Fibroblast of lung (primary cell): ENCODE data around the gene IGSF9B. TPM values are rescaled to one million over a fixed set of nuclear protein-coding genes. Genes with fewer than 3 reads are reported as not detected.

Experiments used
- DNase-seq, 2 donors: peaks; one replicate each; pipeline versions ENCODE4 v3.0.0 to v3.0.0-alpha.2; 2010; ENCODE audit warnings: low read depth in 2 of 2
- H2AFZ ChIP-seq: 2 replicates; pipeline ENCODE4 v1.5.1; 2012; ENCODE audit warnings: low read length, control low read depth, inconsistent platforms
- H3K27ac ChIP-seq: 2 replicates; pipeline ENCODE4 v1.5.1; 2011; ENCODE audit warnings: low read length, control low read depth; ENCODE audit not compliant: insufficient read depth
- H3K27me3 ChIP-seq: 2 replicates; pipeline ENCODE4 v1.5.1; 2011; ENCODE audit warnings: mild to moderate bottlenecking, low read length; ENCODE audit not compliant: control insufficient read depth, insufficient read depth
- H3K36me3 ChIP-seq: 2 replicates; pipeline ENCODE4 v1.5.1; 2011; ENCODE audit warnings: low read length; ENCODE audit not compliant: control insufficient read depth, insufficient read depth
- H3K4me1 ChIP-seq: 2 replicates; pipeline ENCODE4 v1.5.1; 2011; ENCODE audit warnings: low read length; ENCODE audit not compliant: control insufficient read depth, insufficient read depth; ENCODE audit errors: extremely low read depth
- H3K4me2 ChIP-seq: 2 replicates; pipeline ENCODE4 v1.5.1; 2011; ENCODE audit warnings: low read length, control low read depth; ENCODE audit not compliant: insufficient read depth; ENCODE audit errors: extremely low read depth
- H3K4me3 ChIP-seq, 4 experiments: fragments of 200-600 bp in 1 of 4; sonication (generic) in 1 of 4; replicated peaks in 1 of 4; 2 replicates each; pipeline ENCODE4 v1.5.1; 2011 to 2016; ENCODE audit warnings: low read length in 4 of 4, low read depth in 3 of 4, mild to moderate bottlenecking in 3 of 4, control low read depth in 2 of 4, inconsistent platforms in 1 of 4, mixed read lengths in 1 of 4; ENCODE audit not compliant: insufficient read depth in 1 of 4; ENCODE audit errors: control extremely low read depth in 1 of 4
- H3K79me2 ChIP-seq: 2 replicates; pipeline ENCODE4 v1.5.1; 2012; ENCODE audit warnings: mild to moderate bottlenecking, low read length, inconsistent platforms; ENCODE audit not compliant: control insufficient read depth, insufficient read depth
- H3K9ac ChIP-seq: 2 replicates; pipeline ENCODE4 v1.5.1; 2011; ENCODE audit warnings: mild to moderate bottlenecking, low read length, control low read depth; ENCODE audit not compliant: insufficient read depth
- H3K9me3 ChIP-seq: 2 replicates; pipeline ENCODE4 v1.5.1; 2012; ENCODE audit warnings: low read depth, low read length; ENCODE audit not compliant: control insufficient read depth, insufficient read depth
- H4K20me1 ChIP-seq: 2 replicates; pipeline ENCODE4 v1.5.1; 2011; ENCODE audit warnings: low read length; ENCODE audit not compliant: control insufficient read depth, insufficient read depth; ENCODE audit errors: extremely low read depth
- CTCF ChIP-seq, 2 donors: IDR thresholded peaks in 1 of 2; conservative IDR thresholded peaks in 1 of 2; 1 replicate in 1 of 2; 2 replicates in 1 of 2; pipeline ENCODE4 v1.5.1; 2011 to 2012; ENCODE audit warnings: low read length in 2 of 2, control low read depth in 1 of 2, inconsistent platforms in 1 of 2, low read depth in 1 of 2, mild to moderate bottlenecking in 1 of 2
- EZH2 ChIP-seq: IDR thresholded peaks from 2 replicates; pipeline ENCODE4 v1.5.1; 2012; ENCODE audit warnings: low read length, control low read depth, mild to moderate bottlenecking; ENCODE audit errors: missing control alignments
- polyA plus RNA-seq, 2 donors: library from polyadenylated mRNA; depleted of rRNA in 1 of 2; stranded (reverse) in 1 of 2; unstranded in 1 of 2; fragments of >200 nt; gene quantifications; 2 replicates each; pipeline ENCODE4 v1.2.1, GENCODE V29; 2011 to 2012; ENCODE audit warnings: missing spikeins in 1 of 2
- total RNA-seq: library from RNA; depleted of rRNA; stranded (reverse); fragments of >200 nt; gene quantifications from 2 replicates; pipeline ENCODE4 v1.2.1, GENCODE V29; 2014

IGSF9B gene
- total and polyA plus RNA-seq, 2 donors (not counting 1 experiment from before 2014, with no cell fraction given) = under 0.01 TPM; not detected in 1

GRCh38 chr11:133911171-133911570 lies 45.6 kb downstream of the IGSF9B start:
- H3K4me3 ChIP-seq = no peak overlapping the region
- no peak overlapping the region for H3K27ac ChIP-seq
- no peaks in the 10 kb centered on the region for H3K79me2 ChIP-seq
- H3K9me3 ChIP-seq = no peaks in the 10 kb centered on the region
- no peaks in the 10 kb centered on the region for H3K4me1 ChIP-seq
- no peak for TF ChIP-seq EZH2
- no peak for TF ChIP-seq CTCF (conservative IDR thresholded peaks at IDR 0.05 in 1 of 2, IDR thresholded peaks at IDR 0.05 in 1 of 2; ENCODE audit: low read depth in 1 of 2, low read length in 2 of 2)
- H2AFZ ChIP-seq = no peak overlapping the region
- H3K9ac ChIP-seq = no peak overlapping the region
- no peak overlapping the region for H3K4me2 ChIP-seq
- DNase-seq = no peak
- no peaks in the 10 kb centered on the region for H4K20me1 ChIP-seq
- no peaks in the 10 kb centered on the region for H3K27me3 ChIP-seq
- H3K36me3 ChIP-seq = no peaks in the 10 kb centered on the region

GRCh38 chr11:133910101-133910500 lies 46.7 kb downstream of the IGSF9B start:
- H3K9ac ChIP-seq = no peak overlapping the region
- H3K4me1 ChIP-seq = no peaks in the 10 kb centered on the region
- no peak overlapping the region for H3K4me2 ChIP-seq
- H2AFZ ChIP-seq = no peak overlapping the region
- H3K27ac ChIP-seq = no peak overlapping the region
- H4K20me1 ChIP-seq = no peaks in the 10 kb centered on the region
- no peak for TF ChIP-seq EZH2
- no peak for TF ChIP-seq CTCF (conservative IDR thresholded peaks at IDR 0.05 in 1 of 2, IDR thresholded peaks at IDR 0.05 in 1 of 2; ENCODE audit: low read depth in 1 of 2, low read length in 2 of 2)
- no peak overlapping the region for H3K4me3 ChIP-seq
- H3K27me3 ChIP-seq = no peaks in the 10 kb centered on the region
- no peaks in the 10 kb centered on the region for H3K36me3 ChIP-seq
- H3K79me2 ChIP-seq = no peaks in the 10 kb centered on the region
- no peaks in the 10 kb centered on the region for H3K9me3 ChIP-seq
- DNase-seq = no peak

GRCh38 chr11:133908827-133909226 lies 47.9 kb downstream of the IGSF9B start:
- Histone ChIP-seq H3K4me2 (no peak overlapping the region), H3K36me3 (no peaks in the 10 kb centered on the region), H3K27me3 (no peaks in the 10 kb centered on the region), H4K20me1 (no peaks in the 10 kb centered on the region), H3K4me1 (no peaks in the 10 kb centered on the region), H3K79me2 (no peaks in the 10 kb centered on the region), H3K9ac (no peak overlapping the region), H3K4me3 (no peak overlapping the region), H2AFZ (no peak overlapping the region), H3K9me3 (no peaks in the 10 kb centered on the region), H3K27ac (no peak overlapping the region)
- no peak for TF ChIP-seq EZH2
- no peak for TF ChIP-seq CTCF (conservative IDR thresholded peaks at IDR 0.05 in 1 of 2, IDR thresholded peaks at IDR 0.05 in 1 of 2; ENCODE audit: low read depth in 1 of 2, low read length in 2 of 2)
- no peak for DNase-seq
